PC-9 (cell line): ENCODE data around the gene PSMD2. TPM values are rescaled to one million over a fixed set of nuclear protein-coding genes. Genes with fewer than 3 reads are reported as not detected.

Source experiments
- BruUV-seq: library from RNA; stranded (reverse); fragments of 400-500 nt; replicated peaks from 2 replicates; lab custom pipeline; 2021; lab: Mats Ljungman, UMichigan
- CTCF ChIA-PET: fragments of 300-600 bp; sonication (Branson Sonifier 250); formaldehyde crosslinking; loops from one replicate; lab custom pipeline; 2022; ENCODE audit warnings: antibody characterized with exemption; lab: Charles Lee
- POLR2A ChIA-PET: fragments of 300-600 bp; sonication (Branson Sonifier 250); formaldehyde crosslinking; loops from one replicate; lab custom pipeline; 2022; ENCODE audit warnings: antibody characterized with exemption; ENCODE audit not compliant: unreplicated experiment; lab: Charles Lee
- DNase-seq, 2 experiments: peaks; one replicate each; pipeline versions ENCODE4 v3.0.0 to v3.0.0-alpha.2; 2015 to 2022; ENCODE audit warnings: mixed read lengths in 1 of 2
- H2AFZ ChIP-seq: fragments of 200-600 bp; sonication (generic); 2 replicates; pipeline ENCODE4 v1.8.1; 2017; ENCODE audit warnings: antibody characterized with exemption
- H3F3A ChIP-seq: fragments of 200-600 bp; sonication (generic); 2 replicates; pipeline ENCODE4 v1.8.1; 2017; ENCODE audit warnings: antibody characterized with exemption, mild to moderate bottlenecking, low read depth; ENCODE audit not compliant: insufficient read depth
- H3K27ac ChIP-seq: fragments of 200-600 bp; sonication (generic); 2 replicates; pipeline ENCODE4 v1.6.1; 2016; ENCODE audit warnings: mixed run types
- H3K27me3 ChIP-seq: fragments of 200-600 bp; sonication (generic); 2 replicates; pipeline ENCODE4 v1.6.1; 2016; ENCODE audit warnings: low read depth, mixed run types; ENCODE audit not compliant: insufficient read depth
- H3K36me3 ChIP-seq: fragments of 200-600 bp; sonication (generic); 2 replicates; pipeline ENCODE4 v1.6.1; 2016; ENCODE audit warnings: low read depth, mixed run types
- H3K4me1 ChIP-seq: fragments of 200-600 bp; sonication (generic); replicated peaks from 2 replicates; pipeline ENCODE4 v1.6.1; 2016; ENCODE audit warnings: mixed run types; ENCODE audit not compliant: insufficient read depth
- H3K4me2 ChIP-seq: fragments of 200-600 bp; sonication (generic); 2 replicates; pipeline ENCODE4 v1.6.1; 2017; ENCODE audit warnings: mixed run types
- H3K4me3 ChIP-seq: fragments of 200-600 bp; sonication (generic); 2 replicates; pipeline ENCODE4 v1.6.1; 2016; ENCODE audit warnings: mixed run types
- H3K79me2 ChIP-seq: fragments of 200-600 bp; sonication (generic); 2 replicates; pipeline ENCODE4 v1.6.1; 2017; ENCODE audit warnings: low read depth, mixed run types
- H3K9me2 ChIP-seq: fragments of 200-600 bp; sonication (generic); 2 replicates; pipeline ENCODE4 v1.8.1; 2017; ENCODE audit warnings: mild to moderate bottlenecking; ENCODE audit not compliant: insufficient read depth
- H3K9me3 ChIP-seq: fragments of 200-600 bp; sonication (generic); 2 replicates; pipeline ENCODE4 v1.8.1; 2016; ENCODE audit warnings: low read depth; ENCODE audit not compliant: insufficient read depth
- H4K20me1 ChIP-seq: fragments of 200-600 bp; sonication (generic); 2 replicates; pipeline ENCODE4 v1.8.1; 2017; ENCODE audit not compliant: insufficient read depth
- CTCF ChIP-seq: fragments of 200-600 bp; sonication (generic); conservative IDR thresholded peaks from 2 replicates; pipeline ENCODE4 v1.6.1; 2017; ENCODE audit warnings: mixed run types, antibody characterized with exemption, mild to moderate bottlenecking, moderate library complexity
- EZH2 ChIP-seq: fragments of 200-600 bp; sonication (generic); IDR thresholded peaks from 2 replicates; pipeline ENCODE4 v1.8.0; 2017; ENCODE audit warnings: antibody characterized with exemption, low read depth
- intact Hi-C: fragments of 100-400 bp; cut with micrococcal nuclease; formaldehyde crosslinking; loops from one replicate; pipeline ENCODE4 v1.10.0; 2022; ENCODE audit not compliant: unreplicated experiment
- total RNA-seq: library from RNA; stranded (reverse); gene quantifications from 2 replicates; pipeline ENCODE4 v1.2.3, GENCODE V29; 2021

PSMD2 gene
- total RNA-seq, 1 experiment from 2014 or later, result 788 TPM

GRCh38 chr3:184345317-184346144, 46.5 kb downstream of the PSMD2 start:
- Histone ChIP-seq H3K4me3 (no peak overlapping the region), H3K9me3 (no peaks in the 10 kb centered on the region), H3F3A (peaks cover 9% of the 10 kb centered on the region; the same call in 1 of the 2 replicates), H3K36me3 (no peaks in the 10 kb centered on the region), H3K4me1 (peaks cover 8% of the 10 kb centered on the region; the same call in 1 of the 2 replicates), H3K27ac (no peak overlapping the region), H4K20me1 (no peaks in the 10 kb centered on the region), H3K27me3 (no peaks in the 10 kb centered on the region), H3K4me2 (no peak overlapping the region), H3K9me2 (no peaks in the 10 kb centered on the region), H3K79me2 (no peaks in the 10 kb centered on the region), H2AFZ (no peak overlapping the region)
- peak; percentile 83 for DNase-seq
- POLR2A ChIA-PET, result no interaction called here
- CTCF ChIA-PET, result interaction anchor here (0.5 to 1.0 kb wide), 2 partner anchors 26 to 453 kb away, joined by 3 to 4 read pairs; no protein-coding TSS in a partner anchor
- TF ChIP-seq EZH2, result no peak
- TF ChIP-seq CTCF, result peak; percentile 86
- intact Hi-C loops, result loop anchor here (1.0 to 5.0 kb wide), 2 partner anchors 17 to 33 kb away; partner anchors contain the start of gene EIF4G1
- no TSS peak for BruUV-seq

GRCh38 chr3:184346480-184347190, 47.6 kb downstream of the PSMD2 start:
- Histone ChIP-seq H3K4me1 (peaks cover 7% of the 10 kb centered on the region; the same call in 1 of the 2 replicates), H3K4me2 (no peak overlapping the region), H3K9me2 (no peaks in the 10 kb centered on the region), H3F3A (0 out of 2 replicates have a peak, but pooled peaks cover 5% of the 10 kb centered on the region), H3K79me2 (no peaks in the 10 kb centered on the region), H3K36me3 (no peaks in the 10 kb centered on the region), H3K4me3 (no peak overlapping the region), H3K27ac (no peak overlapping the region), H2AFZ (no peak overlapping the region), H3K27me3 (no peaks in the 10 kb centered on the region), H3K9me3 (no peaks in the 10 kb centered on the region), H4K20me1 (no peaks in the 10 kb centered on the region)
- no TSS peak for BruUV-seq
- DNase-seq, result no peak
- CTCF ChIA-PET, result interaction anchor here (0.5 kb wide), 1 partner anchor 454 kb away, joined by 3 read pairs; no protein-coding TSS in a partner anchor
- TF ChIP-seq EZH2 (no peak), CTCF (no peak)
- intact Hi-C loops, result loop anchor here (5.0 kb wide), 1 partner anchor 34 kb away; the partner anchor contains the start of gene EIF4G1
- POLR2A ChIA-PET, result no interaction called here
